ENCODE measurements around the gene MKI67.

DNA sequence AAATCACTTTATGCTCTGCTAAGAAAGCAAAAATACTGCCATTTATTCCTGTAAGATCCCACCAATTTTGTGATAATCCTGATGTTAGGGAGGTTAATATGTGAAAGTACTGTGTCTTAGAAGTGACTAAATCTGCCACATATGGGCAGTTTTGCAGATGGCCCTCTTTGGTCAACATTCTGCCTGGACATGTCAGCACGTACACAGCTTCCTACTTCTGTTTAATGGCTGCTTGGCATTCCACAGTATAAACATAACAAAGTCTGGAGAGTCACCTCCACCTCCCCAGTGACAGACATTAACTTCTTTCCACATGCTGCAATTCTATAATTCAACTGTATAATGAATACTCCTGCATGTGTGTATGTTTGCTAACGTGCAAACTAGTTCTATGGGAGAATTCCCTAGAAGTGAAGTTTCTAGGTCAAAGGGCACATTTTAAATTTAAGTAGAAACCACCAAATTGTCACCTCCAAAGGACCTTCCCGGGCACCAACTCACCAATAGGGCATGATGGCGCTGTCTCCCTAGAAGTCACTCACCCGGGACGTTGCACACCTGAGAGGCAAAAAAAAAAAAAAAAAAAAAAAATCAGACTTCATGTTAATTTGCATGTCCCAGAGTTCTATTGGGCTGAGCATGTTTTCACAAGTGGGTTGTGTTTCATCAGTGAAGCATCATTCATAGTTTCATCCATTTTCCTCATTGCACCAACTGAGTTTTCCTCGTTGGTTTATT is 38.9 kb downstream of the MKI67 start:
- TF ChIP-seq SMC3 (conservative IDR thresholded peaks at IDR 0.05; ENCODE audit: poor library complexity), result no peak
- no peak for TF ChIP-seq EP300 (conservative IDR thresholded peaks at IDR 0.05; ENCODE audit: poor library complexity, severe bottlenecking)
- TF ChIP-seq, protein P1, sequence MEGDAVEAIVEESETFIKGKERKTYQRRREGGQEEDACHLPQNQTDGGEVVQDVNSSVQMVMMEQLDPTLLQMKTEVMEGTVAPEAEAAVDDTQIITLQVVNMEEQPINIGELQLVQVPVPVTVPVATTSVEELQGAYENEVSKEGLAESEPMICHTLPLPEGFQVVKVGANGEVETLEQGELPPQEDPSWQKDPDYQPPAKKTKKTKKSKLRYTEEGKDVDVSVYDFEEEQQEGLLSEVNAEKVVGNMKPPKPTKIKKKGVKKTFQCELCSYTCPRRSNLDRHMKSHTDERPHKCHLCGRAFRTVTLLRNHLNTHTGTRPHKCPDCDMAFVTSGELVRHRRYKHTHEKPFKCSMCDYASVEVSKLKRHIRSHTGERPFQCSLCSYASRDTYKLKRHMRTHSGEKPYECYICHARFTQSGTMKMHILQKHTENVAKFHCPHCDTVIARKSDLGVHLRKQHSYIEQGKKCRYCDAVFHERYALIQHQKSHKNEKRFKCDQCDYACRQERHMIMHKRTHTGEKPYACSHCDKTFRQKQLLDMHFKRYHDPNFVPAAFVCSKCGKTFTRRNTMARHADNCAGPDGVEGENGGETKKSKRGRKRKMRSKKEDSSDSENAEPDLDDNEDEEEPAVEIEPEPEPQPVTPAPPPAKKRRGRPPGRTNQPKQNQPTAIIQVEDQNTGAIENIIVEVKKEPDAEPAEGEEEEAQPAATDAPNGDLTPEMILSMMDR (IDR thresholded peaks at IDR 0.05; ENCODE audit: poor library complexity, severe bottlenecking), result no peak
- TF ChIP-seq EZH2 (IDR thresholded peaks at IDR 0.05; ENCODE audit: borderline replicate concordance, insufficient read depth, low read length, poor library complexity, severe bottlenecking), result no peak
- TF ChIP-seq, protein P2, sequence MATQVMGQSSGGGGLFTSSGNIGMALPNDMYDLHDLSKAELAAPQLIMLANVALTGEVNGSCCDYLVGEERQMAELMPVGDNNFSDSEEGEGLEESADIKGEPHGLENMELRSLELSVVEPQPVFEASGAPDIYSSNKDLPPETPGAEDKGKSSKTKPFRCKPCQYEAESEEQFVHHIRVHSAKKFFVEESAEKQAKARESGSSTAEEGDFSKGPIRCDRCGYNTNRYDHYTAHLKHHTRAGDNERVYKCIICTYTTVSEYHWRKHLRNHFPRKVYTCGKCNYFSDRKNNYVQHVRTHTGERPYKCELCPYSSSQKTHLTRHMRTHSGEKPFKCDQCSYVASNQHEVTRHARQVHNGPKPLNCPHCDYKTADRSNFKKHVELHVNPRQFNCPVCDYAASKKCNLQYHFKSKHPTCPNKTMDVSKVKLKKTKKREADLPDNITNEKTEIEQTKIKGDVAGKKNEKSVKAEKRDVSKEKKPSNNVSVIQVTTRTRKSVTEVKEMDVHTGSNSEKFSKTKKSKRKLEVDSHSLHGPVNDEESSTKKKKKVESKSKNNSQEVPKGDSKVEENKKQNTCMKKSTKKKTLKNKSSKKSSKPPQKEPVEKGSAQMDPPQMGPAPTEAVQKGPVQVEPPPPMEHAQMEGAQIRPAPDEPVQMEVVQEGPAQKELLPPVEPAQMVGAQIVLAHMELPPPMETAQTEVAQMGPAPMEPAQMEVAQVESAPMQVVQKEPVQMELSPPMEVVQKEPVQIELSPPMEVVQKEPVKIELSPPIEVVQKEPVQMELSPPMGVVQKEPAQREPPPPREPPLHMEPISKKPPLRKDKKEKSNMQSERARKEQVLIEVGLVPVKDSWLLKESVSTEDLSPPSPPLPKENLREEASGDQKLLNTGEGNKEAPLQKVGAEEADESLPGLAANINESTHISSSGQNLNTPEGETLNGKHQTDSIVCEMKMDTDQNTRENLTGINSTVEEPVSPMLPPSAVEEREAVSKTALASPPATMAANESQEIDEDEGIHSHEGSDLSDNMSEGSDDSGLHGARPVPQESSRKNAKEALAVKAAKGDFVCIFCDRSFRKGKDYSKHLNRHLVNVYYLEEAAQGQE (IDR thresholded peaks at IDR 0.05; ENCODE audit: borderline replicate concordance), result no peak
- TF ChIP-seq RAD21 (conservative IDR thresholded peaks at IDR 0.05), result no peak
- TF ChIP-seq POLR2AphosphoS5 (IDR thresholded peaks at IDR 0.05), result no peak
- no peak for TF ChIP-seq TAF1 (IDR thresholded peaks at IDR 0.05; ENCODE audit: low read depth)
- TF ChIP-seq MXI1 (conservative IDR thresholded peaks at IDR 0.05; ENCODE audit: poor library complexity, severe bottlenecking), result no peak
